SU-DHL-6 (cell line): Measurements from ENCODE around the gene DENND1C.
"Not testable (repeated sequence)": the region's sequence is repeated elsewhere in the genome, so short reads cannot be mapped to it uniquely, and the experiment has no call there.

ENCODE experiments used
- H2AFZ ChIP-seq: fragments of 200-600 bp; sonication (generic); 2 replicates; pipeline ENCODE4 v1.6.1; 2014; ENCODE audit warnings: low read depth, mild to moderate bottlenecking, moderate library complexity, mixed read lengths, antibody characterized with exemption, low read length; ENCODE audit not compliant: severe bottlenecking
- H3F3A ChIP-seq: fragments of 200-600 bp; shearing (Covaris generic); 2 replicates; pipeline ENCODE4 v1.6.0; 2016; ENCODE audit warnings: antibody characterized with exemption, mild to moderate bottlenecking; ENCODE audit not compliant: insufficient read depth
- H3K27ac ChIP-seq: fragments of 200-600 bp; sonication (generic); 2 replicates; pipeline ENCODE4 v1.5.1; 2016; ENCODE audit warnings: low read depth, mild to moderate bottlenecking, low read length, moderate library complexity, mixed read lengths
- H3K27me3 ChIP-seq: fragments of 200-600 bp; sonication (generic), shearing (Covaris generic); 2 replicates; pipeline ENCODE4 v1.6.0; 2014; ENCODE audit warnings: mild to moderate bottlenecking, low read length
- H3K36me3 ChIP-seq: fragments of 200-600 bp; sonication (generic); 2 replicates; pipeline ENCODE4 v1.6.1; 2014; ENCODE audit warnings: mild to moderate bottlenecking, low read length, mixed read lengths
- H3K4me2 ChIP-seq: fragments of 300-600, 200-600 bp; shearing (Covaris generic), sonication (generic); 2 replicates; pipeline ENCODE4 v1.6.0; 2014; ENCODE audit warnings: low read length, low read depth, mild to moderate bottlenecking; ENCODE audit not compliant: poor library complexity, severe bottlenecking
- H3K4me3 ChIP-seq: fragments of 200-600 bp; sonication (generic); 2 replicates; pipeline ENCODE4 v1.5.1; 2014; ENCODE audit warnings: antibody characterized with exemption, low read length, mild to moderate bottlenecking, mixed read lengths; ENCODE audit not compliant: insufficient read depth, poor library complexity, severe bottlenecking
- H3K79me2 ChIP-seq: fragments of 200-600 bp; sonication (generic); 2 replicates; pipeline ENCODE4 v1.6.1; 2014; ENCODE audit warnings: mild to moderate bottlenecking, low read length, moderate library complexity; ENCODE audit not compliant: insufficient read depth
- H3K9ac ChIP-seq: fragments of 200-600 bp; sonication (generic); 2 replicates; pipeline ENCODE4 v1.7.0; 2014; ENCODE audit warnings: mild to moderate bottlenecking, low read length
- H3K9me2 ChIP-seq: fragments of 200-600 bp; sonication (generic); replicated peaks from 2 replicates; pipeline ENCODE4 v1.6.1; 2014; ENCODE audit warnings: low read length; ENCODE audit not compliant: insufficient read depth
- H3K9me3 ChIP-seq: fragments of 200-600 bp; sonication (generic); 2 replicates; pipeline ENCODE4 v1.6.1; 2014; ENCODE audit warnings: low read length, mixed read lengths; ENCODE audit not compliant: insufficient read depth
- H4K20me1 ChIP-seq: fragments of 200-600 bp; sonication (generic); 2 replicates; pipeline ENCODE4 v1.6.1; 2014; ENCODE audit warnings: low read depth, mild to moderate bottlenecking, antibody characterized with exemption, low read length, moderate library complexity, mixed read lengths
- CTCF ChIP-seq: fragments of 200-600 bp; sonication (generic); IDR thresholded peaks from one replicate; pipeline ENCODE4 v1.5.1; 2017; ENCODE audit warnings: antibody characterized with exemption, mild to moderate bottlenecking, low read length, moderate library complexity; ENCODE audit not compliant: insufficient read depth, poor library complexity, severe bottlenecking
- EZH2phosphoT487 ChIP-seq: fragments of 200-600 bp; sonication (generic), shearing (Covaris generic); conservative IDR thresholded peaks from 2 replicates; pipeline ENCODE4 v1.6.1; 2018; ENCODE audit warnings: mild to moderate bottlenecking, antibody characterized with exemption, low read length, moderate library complexity, mixed read lengths

Gene DENND1C

GRCh38 chr19:6429419-6430221, 52.0 kb downstream of the DENND1C start:
- Histone ChIP-seq H3K4me2 (no peak overlapping the region), H4K20me1 (no peaks in the 10 kb centered on the region), H3K9ac (no peak overlapping the region), H3K36me3 (no peaks in the 10 kb centered on the region), H3K9me2 (no peaks in the 10 kb centered on the region), H3K4me3 (no peak overlapping the region), H3F3A (no peaks in the 10 kb centered on the region), H3K27ac (no peak overlapping the region), H3K9me3 (no peaks in the 10 kb centered on the region), H2AFZ (peak overlapping the region; percentile 41), H3K27me3 (no peaks in the 10 kb centered on the region), H3K79me2 (no peaks in the 10 kb centered on the region)
- no peak for TF ChIP-seq EZH2phosphoT487

GRCh38 chr19:6428692-6429418, 52.7 kb downstream of the DENND1C start:
- not testable (repeated sequence) for H4K20me1 ChIP-seq, H3K4me2 ChIP-seq, H3K27me3 ChIP-seq, H3K9ac ChIP-seq, H3K9me3 ChIP-seq, H3K9me2 ChIP-seq, H3K4me3 ChIP-seq, H3K79me2 ChIP-seq, H3K27ac ChIP-seq, H3K36me3 ChIP-seq, H3F3A ChIP-seq
- H2AFZ ChIP-seq, result peak overlapping the region; percentile 41

GRCh38 chr19:6427131-6427530, 54.5 kb downstream of the DENND1C start:
- Histone ChIP-seq H3F3A (no peaks in the 10 kb centered on the region; the same call in 1 of the 2 replicates), H2AFZ (no peak overlapping the region), H3K9ac (no peak overlapping the region), H3K9me3 (no peaks in the 10 kb centered on the region), H3K27ac (no peak overlapping the region), H3K79me2 (peaks cover 20% of the 10 kb centered on the region), H3K36me3 (no peaks in the 10 kb centered on the region), H3K9me2 (no peaks in the 10 kb centered on the region), H3K27me3 (no peaks in the 10 kb centered on the region), H4K20me1 (peaks cover 13% of the 10 kb centered on the region; the same call in 1 of the 2 replicates), H3K4me3 (no peak overlapping the region), H3K4me2 (no peak overlapping the region)
- no peak for TF ChIP-seq EZH2phosphoT487
- TF ChIP-seq CTCF, result no peak

GRCh38 chr19:6425732-6426620, 55.6 kb downstream of the DENND1C start:
- no peaks in the 10 kb centered on the region for H3K27me3 ChIP-seq
- no peaks in the 10 kb centered on the region for H3K9me3 ChIP-seq
- peak overlapping the region; percentile 49 for H3K27ac ChIP-seq
- H3K36me3 ChIP-seq, result no peaks in the 10 kb centered on the region
- no peak for TF ChIP-seq EZH2phosphoT487
- no peak for TF ChIP-seq CTCF
- H3K9me2 ChIP-seq, result no peaks in the 10 kb centered on the region
- H4K20me1 ChIP-seq, result peaks cover 18% of the 10 kb centered on the region; the same call in 1 of the 2 replicates
- peak overlapping the region; percentile 65 for H2AFZ ChIP-seq
- peaks cover 32% of the 10 kb centered on the region for H3K79me2 ChIP-seq
- no peaks in the 10 kb centered on the region; the same call in 1 of the 2 replicates for H3F3A ChIP-seq
- H3K4me2 ChIP-seq, result peak overlapping the region; percentile 54
- 0 out of 2 replicates have a peak overlapping the region, but pooled peaks have one; percentile 11 for H3K9ac ChIP-seq
- peak overlapping the region; percentile 40 for H3K4me3 ChIP-seq
